Superior temporal gyrus (tissue), 1 donor: ENCODE measurements around the gene PARP14.
"Not testable (repeated sequence)": the region's sequence is repeated elsewhere in the genome, so short reads cannot be mapped to it uniquely, and the experiment has no call there.

ENCODE experiments used
- DNase-seq: peaks from one replicate; pipeline ENCODE4 v3.0.0-alpha.2; 2016; ENCODE audit errors: extremely low spot score

Gene PARP14

GRCh38 chr3:122679085-122679881 lies 1.4 kb upstream of the PARP14 start:
- DNase-seq, result peak; percentile 85

GRCh38 chr3:122679882-122680474 lies 661 bp upstream of the PARP14 start:
- peak; percentile 18 for DNase-seq

- no peak for DNase-seq
Measured at GRCh38 chr3:122681284-122681973, 790 bp downstream of the PARP14 start.

- no peak for DNase-seq
Measured at GRCh38 chr3:122681974-122682409, 1.4 kb downstream of the PARP14 start.

- DNase-seq, result not testable (repeated sequence)
Measured at GRCh38 chr3:122682778-122683411, 2.3 kb downstream of the PARP14 start.

- no peak for DNase-seq
Measured at GRCh38 chr3:122687298-122687697, 6.7 kb downstream of the PARP14 start.

GRCh38 chr3:122688996-122689395 lies 8.4 kb downstream of the PARP14 start:
- DNase-seq, result no peak

- DNase-seq, result no peak
Measured at GRCh38 chr3:122689587-122689986, 8.9 kb downstream of the PARP14 start.

- DNase-seq, result no peak
Measured at GRCh38 chr3:122690096-122690495, 9.5 kb downstream of the PARP14 start.

- no peak for DNase-seq
Measured at GRCh38 chr3:122691195-122691594, 10.6 kb downstream of the PARP14 start.

- DNase-seq, result no peak
Measured at GRCh38 chr3:122692674-122693073, 12.0 kb downstream of the PARP14 start.

- no peak for DNase-seq
Measured at GRCh38 chr3:122694966-122695365, 14.3 kb downstream of the PARP14 start.

GRCh38 chr3:122695927-122696561 lies 15.4 kb downstream of the PARP14 start:
- DNase-seq, result no peak

GRCh38 chr3:122697952-122698620 lies 17.4 kb downstream of the PARP14 start:
- no peak for DNase-seq

GRCh38 chr3:122700193-122700592 lies 19.6 kb downstream of the PARP14 start:
- DNase-seq, result no peak

GRCh38 chr3:122705379-122705778 lies 24.7 kb downstream of the PARP14 start:
- DNase-seq, result no peak

GRCh38 chr3:122710616-122711251 lies 30.1 kb downstream of the PARP14 start:
- not testable (repeated sequence) for DNase-seq

GRCh38 chr3:122714273-122714672 lies 33.6 kb downstream of the PARP14 start:
- no peak for DNase-seq

- DNase-seq, result no peak
Measured at GRCh38 chr3:122716667-122717066, 36.0 kb downstream of the PARP14 start.

GRCh38 chr3:122719273-122719921 lies 38.8 kb downstream of the PARP14 start:
- DNase-seq, result no peak
